Glutamatergic neuron (in vitro differentiated cells): ENCODE results near the gene KIAA0825. TPM values are rescaled to one million over a fixed set of nuclear protein-coding genes. Genes with fewer than 3 reads are reported as not detected.
"Not testable (repeated sequence)": the region's sequence is repeated elsewhere in the genome, so short reads cannot be mapped to it uniquely, and the experiment has no call there.

ENCODE experiments used
- DNase-seq: peaks from one replicate; pipeline ENCODE4 v3.0.0; 2022
- H3K27ac Mint-ChIP-seq: one replicate; pipeline ENCODE4 v1.8.0; 2020; ENCODE audit warnings: mild to moderate bottlenecking, mixed read lengths, inconsistent platforms; ENCODE audit not compliant: unreplicated experiment
- H3K27me3 Mint-ChIP-seq: one replicate; pipeline ENCODE4 v1.8.0; 2020; ENCODE audit warnings: mild to moderate bottlenecking, moderate library complexity, mixed read lengths, inconsistent platforms; ENCODE audit not compliant: unreplicated experiment
- H3K36me3 Mint-ChIP-seq: one replicate; pipeline ENCODE4 v1.8.0; 2020; ENCODE audit warnings: mild to moderate bottlenecking, mixed read lengths, inconsistent platforms; ENCODE audit not compliant: unreplicated experiment
- H3K4me1 Mint-ChIP-seq: one replicate; pipeline ENCODE4 v1.8.0; 2020; ENCODE audit warnings: mild to moderate bottlenecking, low read depth, mixed read lengths, inconsistent platforms; ENCODE audit not compliant: unreplicated experiment
- H3K4me3 Mint-ChIP-seq: one replicate; pipeline ENCODE4 v1.8.0; 2020; ENCODE audit warnings: mild to moderate bottlenecking, mixed read lengths, inconsistent platforms; ENCODE audit not compliant: unreplicated experiment
- H3K9me3 Mint-ChIP-seq: one replicate; pipeline ENCODE4 v1.8.0; 2020; ENCODE audit warnings: mild to moderate bottlenecking, moderate library complexity, mixed read lengths, inconsistent platforms; ENCODE audit not compliant: unreplicated experiment
- total RNA-seq: library from RNA; stranded (reverse); fragmentation: NEBNext Ultra II Directional; extraction: Animal tissue kit (Norgen Biotek cat#: 25700); gene quantifications from one replicate; pipeline ENCODE4 v1.2.1, GENCODE V29; 2021; ENCODE audit not compliant: unreplicated experiment
- TF ChIP-seq, protein P1 (sequence below): fragments of 200-600 bp; sonication (generic); IDR thresholded peaks from one replicate; pipeline ENCODE4 v1.5.0; 2021; ENCODE audit not compliant: partially characterized antibody, unreplicated experiment

Gene KIAA0825
- total RNA-seq, 1 donor from 2014 or later = 1.2 TPM

DNA sequence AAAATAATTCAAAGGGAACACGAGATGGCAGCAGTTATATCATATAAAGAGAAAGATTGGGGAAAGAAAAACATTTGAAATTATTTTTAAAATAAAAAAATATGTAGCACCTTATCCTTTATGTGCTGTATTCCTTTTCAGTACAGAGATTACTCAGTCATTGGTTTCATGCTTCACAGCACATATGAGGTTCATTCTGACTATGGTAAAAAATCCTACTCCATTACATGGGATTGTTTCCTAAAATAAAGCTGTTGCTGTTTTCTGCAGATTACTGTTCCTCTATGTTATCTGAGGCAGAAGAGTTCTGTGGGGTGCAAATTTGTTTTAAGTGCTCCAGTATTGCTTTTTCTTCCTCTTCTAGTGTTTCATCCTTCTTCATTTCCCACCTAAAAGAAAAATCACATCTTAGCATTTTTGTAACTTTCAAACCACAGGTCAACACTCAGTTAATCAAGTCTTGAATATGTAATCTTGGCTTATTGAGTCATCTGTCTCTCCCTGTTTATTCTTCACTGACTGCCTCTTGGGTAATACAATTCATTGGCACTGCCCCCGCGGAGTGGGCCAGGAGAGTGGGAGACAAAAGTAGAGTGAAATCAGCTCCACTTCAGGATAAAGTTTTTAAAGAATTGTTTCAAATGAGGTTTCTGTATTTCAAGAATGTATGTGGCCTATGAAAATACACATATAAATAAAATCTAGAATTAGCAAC lies 464.5 kb downstream of the KIAA0825 start:
- no peak overlapping the region for H3K4me3 Mint-ChIP-seq
- H3K27ac Mint-ChIP-seq = no peak overlapping the region
- H3K4me1 Mint-ChIP-seq = no peaks in the 10 kb centered on the region
- no peaks in the 10 kb centered on the region for H3K27me3 Mint-ChIP-seq
- TF ChIP-seq, protein P1, sequence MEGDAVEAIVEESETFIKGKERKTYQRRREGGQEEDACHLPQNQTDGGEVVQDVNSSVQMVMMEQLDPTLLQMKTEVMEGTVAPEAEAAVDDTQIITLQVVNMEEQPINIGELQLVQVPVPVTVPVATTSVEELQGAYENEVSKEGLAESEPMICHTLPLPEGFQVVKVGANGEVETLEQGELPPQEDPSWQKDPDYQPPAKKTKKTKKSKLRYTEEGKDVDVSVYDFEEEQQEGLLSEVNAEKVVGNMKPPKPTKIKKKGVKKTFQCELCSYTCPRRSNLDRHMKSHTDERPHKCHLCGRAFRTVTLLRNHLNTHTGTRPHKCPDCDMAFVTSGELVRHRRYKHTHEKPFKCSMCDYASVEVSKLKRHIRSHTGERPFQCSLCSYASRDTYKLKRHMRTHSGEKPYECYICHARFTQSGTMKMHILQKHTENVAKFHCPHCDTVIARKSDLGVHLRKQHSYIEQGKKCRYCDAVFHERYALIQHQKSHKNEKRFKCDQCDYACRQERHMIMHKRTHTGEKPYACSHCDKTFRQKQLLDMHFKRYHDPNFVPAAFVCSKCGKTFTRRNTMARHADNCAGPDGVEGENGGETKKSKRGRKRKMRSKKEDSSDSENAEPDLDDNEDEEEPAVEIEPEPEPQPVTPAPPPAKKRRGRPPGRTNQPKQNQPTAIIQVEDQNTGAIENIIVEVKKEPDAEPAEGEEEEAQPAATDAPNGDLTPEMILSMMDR = no peak
- no peaks in the 10 kb centered on the region for H3K9me3 Mint-ChIP-seq
- no peaks in the 10 kb centered on the region for H3K36me3 Mint-ChIP-seq
- DNase-seq = no peak

DNA sequence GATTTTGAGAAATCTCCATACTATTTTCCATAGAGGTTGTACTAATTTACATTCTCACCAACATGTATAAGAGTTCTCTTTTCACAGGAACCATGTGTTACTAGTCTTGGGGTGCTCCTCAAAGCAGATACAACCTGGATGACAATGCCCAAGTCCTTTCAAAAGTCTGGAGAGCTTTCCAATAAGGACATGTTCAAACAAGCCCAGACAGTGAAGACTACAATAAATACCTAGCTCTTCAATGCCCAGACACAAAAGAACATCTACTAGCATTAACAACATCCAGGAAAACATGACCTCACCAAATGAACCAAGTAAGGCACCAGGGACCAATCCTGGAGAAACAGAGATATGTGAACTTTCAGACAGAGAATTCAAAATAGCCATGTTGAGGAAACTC lies 474.8 kb downstream of the KIAA0825 start:
- not testable (repeated sequence) for DNase-seq, H3K36me3 Mint-ChIP-seq, H3K27ac Mint-ChIP-seq, H3K27me3 Mint-ChIP-seq, H3K9me3 Mint-ChIP-seq, H3K4me3 Mint-ChIP-seq, H3K4me1 Mint-ChIP-seq

DNA sequence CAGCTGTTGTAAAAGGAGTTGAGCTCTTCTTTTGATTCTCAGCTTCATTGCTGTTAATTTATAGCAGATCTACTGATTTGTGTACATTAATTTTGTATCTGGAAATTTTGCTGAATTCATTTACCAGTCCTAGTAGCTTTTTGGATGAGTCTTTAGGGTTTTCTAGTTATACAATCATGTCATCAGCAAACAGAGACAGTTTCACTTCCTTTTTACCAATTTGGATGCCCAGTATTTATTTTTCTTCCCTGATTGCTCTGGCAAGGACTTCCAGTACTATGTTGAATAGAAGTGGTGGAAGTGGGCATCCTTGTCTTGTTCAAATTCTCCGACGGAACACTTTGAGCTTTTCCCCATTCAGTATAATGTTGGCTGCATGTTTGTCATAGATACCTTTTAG lies 478.1 kb downstream of the KIAA0825 start:
- H3K27me3 Mint-ChIP-seq = peaks cover 3% of the 10 kb centered on the region
- TF ChIP-seq, protein P1 = no peak
- peaks cover 4% of the 10 kb centered on the region for H3K9me3 Mint-ChIP-seq
- DNase-seq = no peak
- no peaks in the 10 kb centered on the region for H3K4me1 Mint-ChIP-seq
- no peak overlapping the region for H3K4me3 Mint-ChIP-seq
- H3K27ac Mint-ChIP-seq = no peak overlapping the region
- no peaks in the 10 kb centered on the region for H3K36me3 Mint-ChIP-seq

DNA sequence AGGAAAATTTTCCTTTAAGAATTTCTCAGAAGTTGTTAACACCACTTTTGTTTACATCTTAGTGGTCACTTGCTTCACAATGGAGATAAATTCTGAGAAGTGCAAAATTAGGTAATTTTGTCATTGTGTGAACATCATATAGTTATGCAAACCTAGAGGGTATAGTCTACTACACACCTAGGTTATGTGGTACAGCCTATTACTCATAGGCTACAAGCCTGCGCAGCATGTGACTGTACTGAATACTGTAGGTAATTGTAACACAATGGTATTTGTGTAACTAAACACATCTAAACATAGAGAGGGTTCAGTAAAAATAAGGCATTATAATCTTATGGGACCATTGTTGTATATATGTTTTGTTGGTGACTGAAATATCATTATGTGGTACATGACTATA lies 488.3 kb downstream of the KIAA0825 start:
- no peak overlapping the region for H3K27ac Mint-ChIP-seq
- TF ChIP-seq, protein P1 = no peak
- no peaks in the 10 kb centered on the region for H3K4me1 Mint-ChIP-seq
- DNase-seq = no peak
- H3K4me3 Mint-ChIP-seq = no peak overlapping the region
- H3K36me3 Mint-ChIP-seq = no peaks in the 10 kb centered on the region
- no peaks in the 10 kb centered on the region for H3K9me3 Mint-ChIP-seq
- no peaks in the 10 kb centered on the region for H3K27me3 Mint-ChIP-seq

DNA sequence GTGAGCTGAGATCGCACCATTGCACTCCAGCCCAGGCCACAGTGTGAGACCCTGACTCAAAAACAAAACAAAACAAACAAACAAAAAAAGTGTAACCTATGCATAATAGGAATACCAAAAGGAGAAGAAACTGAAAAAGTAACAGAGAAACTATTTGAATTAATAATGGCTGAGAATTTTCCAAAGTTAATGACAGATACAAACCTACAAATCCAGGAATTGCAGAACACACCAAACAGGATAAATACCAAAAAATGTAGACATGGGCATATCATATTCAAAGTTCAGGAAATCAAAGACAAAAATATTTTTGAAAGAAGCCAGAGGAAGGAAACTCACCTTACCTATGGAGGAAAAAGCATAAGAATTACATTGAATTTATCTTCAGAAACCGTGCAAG lies 493.3 kb downstream of the KIAA0825 start:
- H3K4me3 Mint-ChIP-seq = no peak overlapping the region
- TF ChIP-seq, protein P1 = no peak
- no peaks in the 10 kb centered on the region for H3K36me3 Mint-ChIP-seq
- no peaks in the 10 kb centered on the region for H3K27me3 Mint-ChIP-seq
- DNase-seq = no peak
- no peaks in the 10 kb centered on the region for H3K9me3 Mint-ChIP-seq
- no peak overlapping the region for H3K27ac Mint-ChIP-seq
- H3K4me1 Mint-ChIP-seq = no peaks in the 10 kb centered on the region

DNA sequence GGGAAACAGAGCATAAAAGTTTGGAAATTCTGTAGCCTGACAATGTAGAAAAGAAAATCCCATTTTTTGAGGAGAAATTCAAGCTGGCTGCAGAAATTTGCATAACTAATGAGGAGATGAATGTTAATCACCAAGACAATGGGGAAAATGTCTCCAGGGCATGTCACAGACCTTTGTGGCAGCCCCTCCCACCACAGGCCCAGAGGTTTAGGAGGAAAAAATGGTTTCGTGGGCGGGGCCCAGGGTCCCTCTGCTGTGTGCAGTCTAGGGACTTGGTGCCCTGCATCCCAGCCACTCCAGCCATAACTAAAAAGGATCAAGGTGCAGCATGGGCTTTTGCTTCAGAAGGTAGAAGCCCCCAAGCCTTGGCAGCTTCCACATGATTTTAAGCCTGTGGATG lies 502.1 kb downstream of the KIAA0825 start:
- not testable (repeated sequence) for H3K27ac Mint-ChIP-seq, H3K4me1 Mint-ChIP-seq, DNase-seq, H3K27me3 Mint-ChIP-seq, H3K4me3 Mint-ChIP-seq, H3K9me3 Mint-ChIP-seq
- H3K36me3 Mint-ChIP-seq = peaks cover 20% of the 10 kb centered on the region
